GM21423 (cell line): ENCODE results near the gene ICAM3.
"Not testable (repeated sequence)": the region's sequence is repeated elsewhere in the genome, so short reads cannot be mapped to it uniquely, and the experiment has no call there.

ENCODE experiments used
- ATAC-seq: cut with Tn5 transposase; IDR thresholded peaks from one replicate; pipeline ENCODE4 v1.9.1; 2021; ENCODE audit warnings: mild to moderate bottlenecking, moderate library complexity; ENCODE audit not compliant: unreplicated experiment

The ICAM3 gene

DNA sequence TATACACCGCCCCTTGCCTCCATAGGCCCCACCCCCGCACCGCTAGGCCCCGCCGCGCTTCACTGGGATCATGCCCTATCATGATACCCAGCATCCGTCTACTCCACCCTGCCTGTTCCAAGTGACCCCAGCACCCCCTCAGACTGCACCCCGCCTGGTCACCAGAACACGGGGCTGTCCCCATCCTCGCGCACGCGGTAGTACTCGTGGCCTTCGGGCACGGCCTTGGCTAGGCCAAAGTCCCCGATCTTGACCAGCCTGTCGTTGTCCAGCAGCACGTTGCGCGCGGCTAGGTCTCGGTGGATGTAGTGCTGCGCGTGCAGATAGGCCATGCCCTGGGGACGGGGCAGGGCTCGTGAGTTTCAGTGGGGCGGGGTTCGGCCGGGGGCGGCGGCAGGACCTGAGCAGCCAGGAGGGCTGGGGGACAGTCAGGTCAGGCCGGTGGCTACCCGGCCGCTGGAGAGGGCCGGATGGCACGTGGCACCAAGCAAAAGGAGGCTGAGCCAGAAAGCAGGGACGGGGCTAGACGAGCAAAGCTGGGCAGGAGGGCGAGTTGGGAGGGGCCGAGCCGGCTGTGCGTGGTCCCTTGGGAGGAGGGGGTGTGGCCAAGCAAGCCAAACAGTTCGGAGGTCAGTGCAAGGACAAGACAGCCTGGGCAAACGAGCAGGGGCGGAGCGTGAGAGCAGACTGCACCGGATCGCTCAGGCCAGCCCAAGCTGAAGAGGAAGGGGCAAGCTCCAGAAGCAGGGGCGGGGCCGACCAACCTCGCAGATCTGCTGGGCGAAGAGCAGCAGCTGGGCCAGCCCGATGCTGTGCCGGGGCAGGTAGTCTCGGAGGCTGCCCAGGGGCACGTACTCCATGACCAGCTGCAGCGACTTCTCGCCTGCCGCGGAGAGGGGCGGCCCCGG, 13.6 kb upstream of the ICAM3 start:
- ATAC-seq = no peak

- no peak for ATAC-seq
These were observed 7.1 kb upstream of the ICAM3 start for GRCh38 chr19:10346509-10346908.

DNA sequence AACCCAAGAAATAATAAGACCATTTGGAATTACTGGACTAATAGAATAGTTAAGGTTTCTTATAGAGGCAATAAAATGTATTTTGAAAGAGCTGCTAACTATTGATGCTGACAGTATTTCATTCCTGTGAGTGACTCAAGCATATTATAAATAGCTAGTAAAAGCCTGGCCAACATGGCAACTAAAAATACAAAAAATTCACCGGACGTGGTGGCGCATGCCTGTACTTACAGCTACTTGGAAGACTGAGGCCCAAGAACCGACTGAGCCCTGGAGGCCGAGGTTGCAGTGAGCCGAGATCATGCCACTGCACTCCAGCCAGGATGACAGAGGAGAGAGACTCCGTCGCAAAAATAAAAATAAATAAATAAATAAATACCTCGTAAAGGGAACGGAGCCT, 5.4 kb upstream of the ICAM3 start:
- no peak for ATAC-seq

DNA sequence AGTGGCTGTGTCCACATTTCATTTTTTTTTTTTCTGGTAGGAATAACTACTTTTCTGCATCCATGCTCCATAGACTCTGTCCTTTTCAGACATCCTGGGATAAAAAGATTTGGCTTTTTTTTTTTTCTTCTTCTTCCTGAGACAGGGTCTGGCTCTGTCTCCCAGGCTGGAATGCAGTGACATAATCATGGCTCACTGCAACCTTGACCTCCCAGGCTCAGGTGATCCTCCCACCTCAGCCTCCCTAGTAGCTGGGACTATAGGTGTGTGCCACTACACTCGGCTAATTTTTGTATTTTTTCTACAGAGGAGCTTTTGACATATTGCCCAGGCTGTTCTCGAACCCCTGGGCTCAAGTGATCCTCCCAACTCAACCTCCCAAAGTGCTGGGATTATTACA, 4.1 kb upstream of the ICAM3 start:
- ATAC-seq = no peak

- no peak for ATAC-seq
These were observed 553 bp upstream of the ICAM3 start for GRCh38 chr19:10339977-10340376.

GRCh38 chr19:10338940-10339339, 484 bp downstream of the ICAM3 start:
- no peak for ATAC-seq

DNA sequence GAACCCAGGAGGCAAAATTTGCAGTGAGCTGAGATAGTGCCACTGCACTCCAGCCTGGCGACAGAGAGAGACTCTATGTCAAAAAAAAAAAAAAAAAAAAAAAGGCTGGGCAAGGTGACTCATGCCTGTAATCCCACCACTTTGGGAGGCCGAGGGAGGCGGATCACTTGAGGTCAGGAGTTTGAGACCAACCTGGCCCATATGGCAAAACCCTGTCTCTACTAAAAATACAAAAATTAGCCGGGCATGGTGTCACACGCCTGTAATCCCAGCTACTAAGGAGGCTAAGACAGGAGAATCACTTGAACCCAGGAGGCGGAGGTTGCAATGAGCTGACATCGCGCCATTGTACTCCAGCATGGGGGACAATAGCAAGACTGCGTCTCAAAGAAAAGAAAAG, 2.7 kb downstream of the ICAM3 start:
- not testable (repeated sequence) for ATAC-seq

DNA sequence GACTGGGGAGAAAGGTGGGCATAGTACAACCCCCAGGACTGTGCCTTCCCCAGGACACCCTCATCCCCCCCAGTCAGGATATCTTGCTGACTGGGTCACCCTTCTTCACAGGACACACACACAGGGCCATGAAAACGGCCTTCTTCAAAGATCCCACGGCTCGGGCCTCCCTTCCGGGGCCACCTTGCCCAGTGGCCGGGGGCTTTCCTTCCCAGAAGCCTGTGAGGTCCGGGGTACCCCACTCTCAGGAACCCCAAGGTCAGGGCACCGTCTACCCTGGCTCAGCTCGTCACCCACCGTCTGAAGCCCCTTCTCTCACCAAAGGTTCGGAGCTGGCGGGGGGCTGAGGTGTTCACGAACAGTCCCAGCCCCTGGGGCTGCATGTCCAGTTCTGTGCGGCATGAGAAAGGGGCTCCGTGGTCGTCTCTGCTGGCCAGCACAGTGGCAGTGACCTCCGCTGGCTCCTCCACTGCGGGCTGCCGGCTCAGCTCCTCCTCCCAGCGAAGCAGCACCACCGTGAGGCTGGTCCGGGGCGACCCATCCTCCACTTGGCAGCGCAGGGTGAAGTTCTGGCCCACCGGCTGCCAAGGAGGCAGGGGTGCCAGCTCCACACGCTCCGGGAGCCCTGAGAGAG, 4.0 kb downstream of the ICAM3 start:
- ATAC-seq = no peak

- ATAC-seq = no peak
These were observed 4.7 kb downstream of the ICAM3 start for GRCh38 chr19:10334588-10335351.

- ATAC-seq = no peak
These were observed 5.5 kb downstream of the ICAM3 start for GRCh38 chr19:10333758-10334587.

GRCh38 chr19:10332965-10333757, 6.3 kb downstream of the ICAM3 start, which contains the start of gene RAVER1:
Gene RAVER1, minus strand, starts transcription at chr19:10333529. Its CDS starts 22 bp downstream, at chr19:10333507.
- peak; percentile 88 for ATAC-seq

DNA sequence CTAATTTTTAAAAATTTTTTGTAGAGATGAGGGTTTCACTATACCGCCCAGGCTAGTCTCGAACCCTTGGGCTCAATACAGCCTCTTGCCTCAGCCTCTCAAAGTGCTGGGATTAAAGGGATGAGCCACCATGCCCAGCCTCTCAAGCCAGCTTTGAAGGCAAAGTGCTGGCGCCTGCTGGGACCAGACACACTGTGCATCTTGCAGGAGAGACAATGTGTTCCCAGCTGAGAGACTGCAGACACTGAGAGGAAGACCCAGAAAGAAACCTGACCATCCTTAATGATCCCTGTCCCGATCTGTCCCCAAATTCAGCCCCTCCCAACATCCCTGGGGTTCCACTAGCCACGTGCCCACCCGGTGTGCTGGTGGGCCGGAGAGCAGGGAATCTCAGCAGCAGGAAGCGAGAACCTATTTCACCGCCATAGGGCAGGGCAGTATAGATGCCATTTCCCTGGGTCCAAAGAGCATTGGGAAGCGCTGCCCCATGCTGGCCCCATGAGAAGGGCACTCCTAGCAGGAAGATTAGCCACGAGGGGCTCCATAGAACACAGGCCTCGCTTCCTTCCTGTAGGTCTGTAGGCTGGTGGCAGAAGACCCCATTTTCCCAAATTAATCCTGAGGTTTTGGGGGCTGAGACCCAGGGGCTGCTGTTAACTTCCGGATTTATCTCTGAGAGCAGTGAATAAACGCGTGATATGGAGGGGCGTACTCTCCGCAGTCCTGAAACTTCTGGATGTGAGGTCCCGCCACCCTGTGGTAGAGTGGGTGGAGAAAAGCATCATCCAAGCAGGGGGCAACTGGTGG, 7.1 kb downstream of the ICAM3 start:
- no peak for ATAC-seq

DNA sequence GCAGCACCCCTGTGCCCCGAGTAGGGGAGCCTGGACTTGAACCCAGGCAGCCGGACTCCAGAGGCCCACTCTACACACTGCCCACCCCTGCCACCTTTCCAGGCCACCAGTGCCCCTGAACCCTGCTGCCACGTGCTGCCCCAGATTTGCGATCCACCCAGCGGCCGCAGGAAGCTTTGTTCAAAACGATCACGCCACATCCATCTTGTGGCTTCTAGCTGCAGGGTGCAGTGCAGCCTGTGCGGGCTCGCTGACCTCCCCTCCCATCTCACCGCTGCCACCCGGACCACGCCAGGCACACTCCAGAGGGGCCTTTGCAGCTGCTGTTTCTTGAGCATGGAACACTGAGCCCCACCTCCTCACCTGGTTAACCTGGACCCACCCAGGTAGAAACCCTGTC, 9.9 kb downstream of the ICAM3 start:
- no peak for ATAC-seq

- no peak for ATAC-seq
These were observed 10.6 kb downstream of the ICAM3 start for GRCh38 chr19:10328558-10329429.

GRCh38 chr19:10327793-10328192, 11.6 kb downstream of the ICAM3 start:
- no peak for ATAC-seq

GRCh38 chr19:10325732-10326131, 13.7 kb downstream of the ICAM3 start:
- ATAC-seq = no peak

DNA sequence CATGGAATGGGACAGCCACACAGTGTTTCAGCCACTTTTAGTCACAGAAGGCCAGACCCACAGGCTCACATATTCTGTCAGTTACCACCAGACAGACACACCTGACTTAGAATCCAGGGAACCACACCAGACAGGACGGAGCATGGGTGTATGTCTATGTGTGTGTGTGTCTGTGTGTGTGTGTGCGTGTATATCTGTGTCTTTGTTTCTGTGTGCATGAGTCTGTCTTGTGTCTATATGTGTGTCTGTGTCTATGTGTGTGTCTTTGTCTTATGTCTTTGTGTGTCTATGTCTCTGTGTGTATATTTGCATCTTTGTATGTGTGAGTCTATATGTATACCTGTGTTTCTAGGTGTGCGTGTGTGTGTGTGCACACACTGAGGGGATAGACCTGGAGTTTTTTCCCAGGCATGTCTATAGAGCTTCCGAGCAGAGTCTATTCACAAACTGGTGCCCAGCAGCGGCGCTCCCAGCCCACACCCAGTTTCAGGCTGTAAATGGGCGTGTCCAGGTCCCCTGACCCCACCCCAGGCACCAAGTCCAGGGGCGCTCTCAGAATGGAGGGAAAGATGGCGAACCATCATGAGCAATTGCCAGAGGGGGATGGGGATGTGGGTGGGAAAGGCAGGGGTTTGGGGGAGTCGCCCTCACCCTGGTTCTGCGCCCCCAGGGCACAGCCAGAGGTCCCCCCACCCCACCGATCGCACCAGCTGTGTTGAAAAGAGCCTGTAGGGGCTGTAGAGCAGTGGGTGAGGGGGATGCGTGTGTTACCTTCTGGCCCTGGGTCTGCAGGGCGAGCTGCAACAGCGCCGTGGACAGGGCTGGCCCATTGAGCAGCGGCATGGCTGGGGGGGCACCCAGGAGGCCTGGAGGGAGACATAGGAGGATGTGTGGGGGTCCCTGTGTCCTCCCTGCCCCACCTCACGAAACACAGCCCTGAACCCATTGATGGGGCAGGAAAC, 17.3 kb downstream of the ICAM3 start:
- ATAC-seq = no peak
